Glomerular visceral epithelial cell (primary cell): ENCODE measurements around the gene MPLKIP.
"Not testable (repeated sequence)": the region's sequence is repeated elsewhere in the genome, so short reads cannot be mapped to it uniquely, and the experiment has no call there.

ENCODE experiments used
- DNase-seq: peaks from one replicate; pipeline ENCODE4 v3.0.0-alpha.2; 2016; ENCODE audit errors: extremely low spot score

Gene MPLKIP

GRCh38 chr7:40133561-40134427 lies 628 bp downstream of the MPLKIP start:
- DNase-seq, result no peak

DNA sequence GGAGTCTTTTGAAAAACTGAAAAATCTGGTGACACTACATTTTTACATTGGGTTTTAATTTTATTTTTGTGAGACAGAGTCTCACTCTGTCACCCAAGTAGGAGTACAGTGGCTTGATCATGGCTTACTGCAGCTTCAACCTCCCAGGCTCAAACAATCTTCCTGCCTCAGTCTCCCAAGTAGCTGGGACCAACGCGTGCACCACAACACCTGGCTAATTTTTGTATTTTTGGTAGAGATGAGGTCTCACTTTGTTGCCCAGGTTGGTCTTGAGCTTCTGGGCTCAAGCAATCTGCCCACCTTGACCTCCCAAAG lies 11.5 kb downstream of the MPLKIP start:
- no peak for DNase-seq

DNA sequence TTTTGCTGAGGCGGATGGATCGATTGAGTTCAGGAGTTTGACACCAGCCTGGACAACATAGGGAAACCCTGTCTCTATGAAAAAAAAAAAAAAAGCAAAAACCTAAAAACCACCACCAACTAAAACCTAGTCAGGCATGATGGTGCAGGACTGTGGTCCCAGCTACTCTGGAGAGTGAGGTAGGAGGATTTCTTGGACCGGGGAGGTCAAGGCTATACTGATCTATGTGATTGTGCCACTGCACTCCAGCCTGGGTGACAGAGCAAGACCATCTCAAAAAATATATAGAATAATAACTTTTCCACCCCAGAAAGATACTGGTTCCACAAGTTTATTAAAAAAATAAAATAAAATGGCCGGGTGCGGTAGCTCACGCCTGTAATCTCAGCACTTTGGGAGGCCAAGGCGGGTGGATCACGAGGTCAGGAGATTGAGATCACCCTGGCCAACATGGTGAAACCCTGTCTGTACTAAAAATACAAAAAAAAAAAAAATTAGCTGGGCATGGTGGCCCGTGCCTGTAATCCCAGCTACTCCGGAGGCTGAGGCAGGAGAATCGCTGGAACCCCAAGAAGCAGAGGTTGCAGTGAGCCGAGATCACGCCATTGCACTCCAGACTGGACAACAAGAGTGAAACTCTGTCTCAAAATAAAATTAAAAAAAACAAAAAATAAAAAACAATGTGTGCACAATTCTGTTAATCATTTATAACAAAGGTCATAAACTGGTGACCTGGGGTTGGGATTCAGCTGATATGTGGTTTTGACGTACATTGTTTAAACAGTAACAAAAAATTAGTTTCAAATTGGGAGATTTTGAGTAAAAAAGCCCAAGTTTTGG lies 12.1 kb downstream of the MPLKIP start:
- DNase-seq, result not testable (repeated sequence)

DNA sequence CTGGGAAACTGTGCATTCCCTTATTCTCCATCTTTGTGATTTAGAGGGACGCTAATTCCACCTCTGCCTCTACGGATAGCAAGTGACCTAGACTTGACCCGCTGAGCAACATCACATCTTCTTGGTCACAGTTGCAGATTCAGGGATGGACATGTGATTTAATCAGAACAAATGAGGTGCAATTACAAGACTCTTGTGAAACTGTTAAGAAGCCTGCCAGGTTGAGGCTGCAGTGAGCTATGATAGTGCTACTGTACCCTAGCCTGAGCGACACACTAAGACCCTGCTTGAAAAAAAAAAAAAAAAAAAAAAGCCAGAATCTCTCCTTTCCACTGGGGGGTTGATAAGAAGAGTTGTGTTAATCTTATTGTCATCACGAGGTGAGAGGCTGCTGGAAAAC lies 14.4 kb downstream of the MPLKIP start:
- no peak for DNase-seq

DNA sequence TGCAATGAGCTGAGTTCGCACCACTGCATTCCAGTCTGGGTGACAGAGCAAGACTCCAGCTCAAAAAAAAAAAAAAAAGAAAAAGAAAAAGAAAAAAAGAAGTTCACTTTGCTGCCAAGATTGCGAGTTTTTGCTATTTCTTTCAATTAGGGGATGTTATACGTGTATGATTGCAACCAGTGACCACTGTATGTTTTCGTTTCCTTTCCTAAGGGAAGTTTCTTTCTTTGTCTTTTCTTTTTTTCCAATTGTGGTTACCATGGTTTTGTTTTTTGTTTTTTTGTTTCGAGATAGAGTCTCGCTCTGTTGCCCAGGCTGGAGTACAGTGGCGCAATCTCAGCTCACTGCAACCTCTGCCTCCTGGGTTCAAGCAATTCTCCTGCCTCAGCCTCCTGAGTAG lies 16.2 kb downstream of the MPLKIP start:
- DNase-seq, result not testable (repeated sequence)

GRCh38 chr7:40117199-40117598 lies 17.2 kb downstream of the MPLKIP start:
- peak; percentile 16 for DNase-seq

DNA sequence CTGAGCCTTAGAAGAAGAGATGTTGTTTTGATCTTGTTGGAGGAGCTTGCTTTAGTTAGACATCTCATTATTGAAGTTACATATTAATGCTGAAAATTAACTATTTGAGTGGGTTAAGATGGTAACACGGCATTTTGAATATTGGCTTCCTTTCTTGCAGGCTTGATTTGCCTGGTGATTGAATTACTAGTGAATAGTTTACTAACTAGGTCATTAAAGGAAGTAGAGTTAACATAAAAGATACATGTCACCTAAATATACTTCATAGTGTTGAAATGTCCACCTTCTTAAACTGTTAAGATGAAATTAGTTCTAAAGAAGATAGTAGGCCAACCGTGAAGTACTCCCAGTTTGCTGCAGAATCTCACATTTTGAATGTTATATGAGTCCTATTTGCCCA lies 18.5 kb downstream of the MPLKIP start:
- no peak for DNase-seq

GRCh38 chr7:40105879-40106473 lies 28.4 kb downstream of the MPLKIP start:
- DNase-seq, result no peak

DNA sequence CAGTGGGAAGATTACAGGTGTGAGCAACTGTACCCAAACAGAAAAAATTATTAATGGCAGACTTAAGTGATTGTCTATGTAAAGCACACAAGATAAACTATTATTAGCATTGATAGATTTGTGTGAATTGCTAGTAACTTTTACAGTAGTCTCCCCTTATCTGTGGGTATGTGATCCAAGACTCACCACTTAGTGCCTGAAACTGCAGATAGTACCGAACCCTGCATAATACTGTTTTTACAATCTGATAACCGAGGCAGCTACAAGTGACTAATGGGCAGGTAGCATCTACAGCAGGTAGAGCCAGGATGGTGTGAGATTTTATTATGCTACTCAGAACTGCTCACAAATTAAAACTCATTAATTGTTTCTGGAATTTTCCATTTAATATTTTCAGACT lies 31.5 kb downstream of the MPLKIP start:
- no peak for DNase-seq

- no peak for DNase-seq
Observed at GRCh38 chr7:40101201-40101600, 33.2 kb downstream of the MPLKIP start.

DNA sequence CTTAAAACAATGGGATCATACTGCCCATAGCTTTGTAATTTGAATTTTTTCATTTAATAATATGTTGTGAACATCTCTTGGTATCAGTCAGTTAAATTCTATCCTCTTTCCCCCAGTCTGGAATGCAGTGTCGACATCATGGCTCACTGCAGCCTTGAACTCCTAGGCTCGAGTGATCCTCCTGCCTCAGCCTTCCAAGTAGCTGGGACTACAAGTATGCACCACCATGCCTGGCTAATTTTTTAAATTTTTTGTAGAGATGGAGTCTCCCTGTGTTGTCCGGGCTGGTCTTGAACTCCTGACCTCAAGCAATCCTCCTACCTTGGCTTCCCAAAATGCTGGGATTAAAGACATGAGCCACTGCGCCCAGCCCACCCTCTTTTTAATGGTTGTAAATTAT lies 34.6 kb downstream of the MPLKIP start:
- DNase-seq, result no peak

GRCh38 chr7:40098810-40099209 lies 35.6 kb downstream of the MPLKIP start:
- DNase-seq, result no peak

GRCh38 chr7:40097728-40098127 lies 36.7 kb downstream of the MPLKIP start:
- no peak for DNase-seq

DNA sequence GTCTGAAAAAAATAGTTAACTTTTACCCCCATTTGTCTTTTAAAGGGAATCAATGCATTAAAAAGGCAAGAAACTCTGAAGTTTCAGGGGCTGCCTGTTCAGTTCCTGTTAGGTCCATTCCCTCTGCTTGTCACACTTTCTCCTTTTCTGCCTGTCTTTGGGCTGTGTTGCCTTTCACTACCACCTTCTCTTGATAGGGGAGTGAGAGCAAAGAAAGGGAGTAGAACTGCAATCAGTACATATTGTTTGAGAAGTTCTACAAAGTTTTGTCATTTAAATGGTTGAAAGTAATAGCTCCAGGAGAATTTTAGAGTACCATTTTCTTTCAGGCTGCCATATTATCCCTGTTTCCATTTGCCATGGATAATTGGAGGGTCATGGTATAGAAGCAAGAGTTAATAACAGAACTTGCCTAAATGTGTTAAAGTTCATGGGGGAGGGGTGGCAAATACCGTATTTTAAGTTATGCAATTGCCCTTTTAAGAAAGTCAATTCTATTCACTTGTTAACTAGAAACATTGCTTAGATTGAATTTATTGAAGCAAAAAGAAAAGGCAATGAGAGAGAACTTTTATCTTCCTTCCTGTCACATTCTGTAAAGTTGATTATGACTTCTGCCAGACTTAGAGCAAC lies 38.6 kb downstream of the MPLKIP start:
- DNase-seq, result no peak

DNA sequence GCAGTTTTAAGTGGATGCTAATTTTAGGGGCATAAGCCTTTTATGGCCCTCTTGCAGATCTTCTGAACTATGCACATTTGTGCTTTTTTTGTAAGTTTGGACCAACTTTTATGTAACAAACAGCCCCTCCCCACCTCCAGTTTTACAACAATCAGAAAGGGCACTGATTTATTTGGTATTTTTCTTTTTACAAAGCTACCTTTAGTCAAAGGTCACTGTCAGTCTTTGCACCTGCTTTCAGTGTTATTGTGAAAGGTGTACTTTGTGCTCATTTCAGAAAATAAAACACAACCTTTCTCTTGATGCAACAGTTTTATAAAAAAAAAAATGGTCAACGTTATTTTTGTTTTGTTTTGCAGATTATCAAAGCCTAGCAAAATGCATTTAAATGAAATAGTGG lies 39.2 kb downstream of the MPLKIP start:
- DNase-seq, result no peak

- no peak for DNase-seq
Observed at GRCh38 chr7:40093631-40094350, 40.6 kb downstream of the MPLKIP start.

- no peak for DNase-seq
Observed at GRCh38 chr7:40092182-40092581, 42.2 kb downstream of the MPLKIP start.

- DNase-seq, result no peak
Observed at GRCh38 chr7:40077849-40078248, 56.6 kb downstream of the MPLKIP start.
